Stimulated activated CD4-positive, alpha-beta T cell treated with anti-CD3 and anti-CD28 coated beads, Interleukin-12 subunit alpha, Interleukin-12 subunit beta, amount 100 ng/mL, for 24 hours (primary cell): ENCODE results near the gene MEX3D.
"Not testable (repeated sequence)": the region's sequence is repeated elsewhere in the genome, so short reads cannot be mapped to it uniquely, and the experiment has no call there.

ENCODE experiments used
- DNase-seq, 2 experiments: peaks; one replicate each; pipeline ENCODE4 v3.0.0-alpha.2; 2020; ENCODE audit warnings: low read depth in 2 of 2

MEX3D gene

DNA sequence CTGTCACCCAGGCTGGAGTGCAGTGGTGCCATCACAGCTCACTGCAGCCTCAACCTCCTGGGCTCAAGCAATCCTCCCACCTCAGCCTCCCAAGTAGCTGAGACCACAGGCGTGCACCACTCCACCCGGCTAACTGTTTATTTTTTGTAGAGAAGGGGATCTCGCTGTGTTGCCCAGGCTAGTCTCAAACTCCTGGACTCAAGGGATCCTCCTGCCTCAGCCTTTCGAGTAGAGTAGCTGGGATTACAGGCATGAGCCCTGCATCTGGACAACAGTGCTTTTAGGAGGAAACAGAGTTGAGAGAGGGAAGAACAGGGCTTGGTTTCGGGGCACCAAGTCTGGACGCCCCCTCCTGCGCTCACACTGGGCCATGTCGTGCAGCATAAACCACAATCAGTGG is 48.3 kb downstream of the MEX3D start:
- DNase-seq = not testable (repeated sequence)

DNA sequence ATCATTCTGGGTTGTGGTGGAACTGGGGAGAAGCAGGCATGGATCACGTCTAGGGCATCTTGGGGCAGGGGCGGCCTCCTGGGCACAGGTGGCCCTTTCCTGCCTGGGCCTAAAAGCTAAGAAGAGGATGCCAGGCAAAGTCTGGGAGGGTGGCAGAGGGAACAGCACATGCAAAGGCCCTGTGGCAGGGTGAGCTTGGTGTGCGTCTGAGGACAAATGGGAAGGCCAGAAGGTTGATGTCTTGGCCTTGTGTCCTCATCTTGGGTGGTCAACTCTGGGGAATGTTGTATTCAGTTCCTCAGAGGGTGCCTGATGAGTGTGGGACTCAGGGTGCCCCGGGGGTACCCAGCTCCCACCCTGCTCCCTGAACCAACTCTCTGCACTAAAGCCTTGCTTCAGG is 49.7 kb downstream of the MEX3D start:
- DNase-seq = no peak

DNA sequence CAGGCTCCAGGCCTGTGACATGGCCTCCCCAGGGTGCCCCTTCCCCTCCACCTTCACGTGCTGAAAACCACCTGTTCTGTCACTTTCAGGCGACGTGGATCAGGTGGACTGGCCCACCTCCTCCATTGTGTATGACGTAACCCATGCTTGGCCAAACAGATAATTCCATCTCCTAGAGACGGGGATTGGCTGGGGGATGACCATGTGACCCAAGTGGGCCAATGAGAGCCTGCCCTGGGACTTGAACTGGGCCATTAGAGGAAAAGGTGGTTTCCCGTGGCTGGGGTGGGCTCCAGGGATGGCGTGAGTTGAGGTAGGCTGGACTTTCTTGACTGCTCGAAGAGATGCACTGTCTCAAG is 51.8 kb downstream of the MEX3D start:
- DNase-seq = no peak

DNA sequence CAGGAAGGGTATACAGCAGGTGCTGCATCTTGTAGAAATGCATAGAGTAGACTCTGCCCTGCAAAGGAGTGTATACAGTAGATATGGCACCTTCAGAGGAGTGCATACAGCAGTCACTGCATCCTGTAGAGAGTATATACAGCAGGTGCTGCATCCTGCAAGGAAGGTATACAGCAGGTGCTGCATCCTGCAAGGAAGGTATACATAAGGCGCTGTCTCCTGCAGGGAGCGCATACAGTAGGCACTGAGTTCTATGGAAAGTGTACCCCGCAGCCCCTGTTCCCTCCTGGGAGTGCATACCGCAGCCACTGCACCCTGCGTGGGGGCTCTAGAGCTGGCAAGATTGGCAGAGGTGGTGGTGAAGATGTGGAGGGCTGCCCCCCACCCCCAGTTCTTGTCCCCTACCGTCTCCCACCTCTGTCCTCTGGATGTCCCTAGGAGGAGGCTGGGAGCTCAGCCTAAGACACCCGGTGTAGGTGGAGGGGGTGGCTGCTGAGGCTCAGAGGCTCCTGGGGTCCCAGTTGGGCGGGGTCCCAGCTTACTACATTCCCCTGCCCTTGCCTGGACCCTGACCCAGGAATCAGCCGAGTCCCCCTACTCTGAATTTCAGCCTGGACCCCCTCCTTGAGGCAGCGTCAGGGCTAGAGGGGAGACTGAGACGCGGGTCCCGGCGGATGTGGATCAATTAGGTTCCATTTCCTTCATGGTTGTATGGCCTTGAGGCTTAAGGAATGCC is 53.0 kb downstream of the MEX3D start:
- no peak for DNase-seq

DNA sequence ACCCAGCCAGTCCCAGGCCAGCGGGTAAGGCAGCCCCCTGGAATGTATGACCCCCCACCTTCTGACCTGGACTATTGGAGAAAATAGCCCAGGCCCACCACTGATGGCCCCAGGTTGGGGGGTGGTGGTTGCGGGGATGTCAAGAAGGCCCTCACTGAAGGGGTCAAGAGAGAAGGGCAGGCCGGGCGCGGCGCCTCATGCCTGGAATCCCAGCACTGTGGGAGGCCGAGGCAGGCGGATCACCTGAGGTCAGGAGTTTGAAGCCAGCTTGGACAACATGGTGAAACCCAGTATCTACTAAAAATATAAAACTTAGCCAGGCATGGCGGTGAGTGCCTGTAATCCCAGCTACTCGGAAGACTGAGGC is 53.8 kb downstream of the MEX3D start:
- no peak for DNase-seq

DNA sequence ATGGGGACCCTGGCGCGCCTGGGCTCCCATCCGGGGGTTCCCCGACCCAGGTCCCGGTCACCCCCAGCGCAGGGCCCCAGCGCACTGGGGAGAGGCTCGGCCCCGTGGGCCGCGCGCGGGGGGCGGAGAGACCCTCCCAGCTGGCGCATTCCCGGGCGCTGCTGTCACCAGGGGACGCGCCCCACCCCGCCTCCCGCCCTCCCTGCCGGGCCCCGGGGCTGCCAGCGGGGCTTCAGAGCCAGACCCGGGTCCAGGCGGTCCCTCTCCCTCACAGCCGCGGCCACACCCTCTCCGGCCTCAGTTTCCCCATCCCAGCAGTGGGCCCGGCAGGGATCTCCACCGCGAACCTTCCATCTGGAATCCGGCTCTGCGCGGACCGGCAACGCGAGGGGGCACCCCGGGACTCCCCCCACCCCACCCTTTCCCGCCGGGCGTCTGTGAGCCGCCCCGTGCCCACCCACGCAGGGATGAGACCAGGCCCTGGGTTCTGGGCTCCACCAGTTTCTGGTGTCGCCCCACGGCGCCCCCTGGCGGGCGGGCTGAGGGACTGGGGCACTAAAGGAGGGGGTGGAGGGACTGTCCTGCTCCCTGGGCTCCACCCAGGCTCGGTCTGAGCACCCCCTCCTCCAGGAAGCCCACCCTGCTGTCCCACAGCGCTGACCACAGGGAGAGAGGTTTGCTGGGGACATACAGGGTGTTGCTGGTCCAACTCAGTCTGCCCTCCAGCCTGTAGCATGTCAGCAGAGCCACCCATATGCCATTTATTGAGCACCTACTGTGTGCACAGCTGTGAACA is 54.4 kb downstream of the MEX3D start:
- peak; percentile 28 to 56 for DNase-seq

DNA sequence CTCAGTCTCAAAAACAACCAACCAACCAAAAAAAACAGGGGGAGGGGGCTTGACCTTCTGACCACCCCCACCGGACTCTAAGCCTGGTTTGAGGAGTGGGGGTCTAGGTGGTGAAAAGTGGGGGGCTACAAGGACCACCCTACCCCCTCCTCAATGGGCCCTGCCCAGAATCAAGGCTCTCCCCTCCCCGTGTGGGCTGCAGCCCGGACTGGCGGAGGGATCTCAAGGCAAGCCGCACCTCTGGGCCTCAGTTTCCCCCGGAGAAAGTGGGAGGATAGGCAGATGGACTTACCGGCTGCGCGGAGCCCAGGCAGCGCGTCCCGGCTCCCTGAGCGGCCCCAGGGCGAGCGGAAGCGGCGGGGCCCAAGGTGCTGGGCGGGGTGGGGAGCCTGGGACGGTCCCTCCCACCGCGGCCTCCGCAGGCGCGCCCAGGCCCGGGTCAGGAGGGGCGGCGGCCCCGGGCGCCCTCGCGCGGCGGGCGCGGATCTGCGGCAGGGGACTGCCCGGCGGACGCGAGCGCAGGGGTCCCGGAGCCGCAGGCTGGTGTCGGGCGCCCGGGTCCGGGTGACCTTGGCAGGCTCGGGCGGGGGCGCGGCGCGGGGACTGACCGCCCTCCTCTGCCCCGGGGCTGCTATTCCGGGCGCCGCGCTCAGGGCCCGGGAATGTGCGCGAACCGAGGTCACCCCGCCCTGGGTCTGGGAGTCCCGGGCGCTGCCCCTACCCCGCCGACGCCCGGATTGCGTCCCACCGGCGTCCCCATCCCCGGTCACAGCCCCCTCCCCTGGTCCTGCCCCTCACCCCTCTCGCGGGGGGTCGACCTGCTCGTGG is 55.2 kb downstream of the MEX3D start, which contains the start of gene ADAMTSL5:
Gene ADAMTSL5 (minus strand): TSS at position 349 of the 828 bp plus-strand sequence. CDS start 2,076 bp downstream, outside the sequence.
- DNase-seq = peak; percentile 46 to 69

DNA sequence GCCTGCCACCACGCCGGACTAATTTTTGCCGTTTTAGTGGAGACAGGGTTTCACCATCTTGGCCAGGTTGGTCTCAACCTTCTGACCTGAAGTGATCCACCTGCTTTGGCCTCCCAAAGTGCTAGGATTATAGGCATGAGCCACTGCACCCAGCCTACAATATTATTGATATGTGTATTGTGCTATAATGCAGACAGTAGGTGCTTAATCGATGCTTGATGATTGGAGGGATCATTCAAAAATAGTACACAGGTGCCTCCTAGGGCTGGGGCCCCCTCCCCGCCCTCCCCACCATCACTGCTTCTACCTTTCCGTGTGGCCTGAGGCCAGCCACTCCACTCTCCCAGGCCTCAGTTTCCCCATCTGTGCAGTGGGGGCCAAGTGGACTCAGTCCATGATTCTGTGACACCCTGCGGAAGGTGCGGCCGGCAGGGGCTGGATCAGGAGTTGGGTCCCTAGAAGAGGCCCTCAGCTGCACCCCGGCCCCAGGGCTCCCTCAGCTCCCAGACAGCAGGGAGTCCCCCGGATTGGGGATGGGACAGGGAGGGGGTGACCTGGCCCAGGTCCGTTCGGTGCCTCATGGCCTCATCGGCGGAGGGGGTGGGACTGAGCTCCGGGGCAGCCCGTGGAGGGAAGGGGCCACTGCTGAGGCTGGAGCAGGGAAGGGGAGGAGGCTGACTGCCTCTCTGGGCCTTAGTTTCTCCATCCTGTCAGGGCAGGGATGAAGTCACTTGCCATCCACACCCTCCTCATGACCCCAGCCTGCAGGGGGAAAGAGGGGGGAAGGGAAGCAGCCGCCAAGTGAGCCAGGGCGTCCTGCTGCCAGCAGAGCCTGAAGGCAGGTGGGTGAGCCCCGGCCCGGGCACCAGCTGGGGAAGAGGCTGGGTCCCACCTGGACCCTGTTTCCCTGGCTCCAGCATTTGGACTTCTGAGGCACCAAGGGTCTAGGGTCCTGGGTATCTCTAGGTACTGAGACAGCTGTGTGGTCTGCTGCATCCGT is 56.5 kb downstream of the MEX3D start:
- DNase-seq = no peak

DNA sequence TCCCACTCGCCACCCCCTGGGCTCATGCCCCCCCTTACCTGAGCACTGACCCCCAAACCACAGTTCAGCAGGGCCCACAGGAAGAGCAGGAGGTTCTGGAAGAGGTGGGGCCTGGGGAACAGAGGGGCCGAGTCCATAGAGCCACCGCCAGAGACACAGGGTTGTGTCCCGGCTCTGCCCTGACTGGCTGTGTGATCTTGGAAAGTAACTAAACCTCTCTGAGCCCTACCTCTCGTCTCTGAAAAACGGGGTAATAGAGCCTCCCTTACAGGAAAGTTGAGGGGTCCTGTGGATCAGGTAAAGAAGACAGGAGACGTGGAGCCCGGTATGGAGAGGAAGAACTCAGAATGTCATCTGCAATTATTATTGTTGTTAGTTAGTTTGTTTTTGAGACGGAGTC is 57.3 kb downstream of the MEX3D start:
- DNase-seq = no peak

DNA sequence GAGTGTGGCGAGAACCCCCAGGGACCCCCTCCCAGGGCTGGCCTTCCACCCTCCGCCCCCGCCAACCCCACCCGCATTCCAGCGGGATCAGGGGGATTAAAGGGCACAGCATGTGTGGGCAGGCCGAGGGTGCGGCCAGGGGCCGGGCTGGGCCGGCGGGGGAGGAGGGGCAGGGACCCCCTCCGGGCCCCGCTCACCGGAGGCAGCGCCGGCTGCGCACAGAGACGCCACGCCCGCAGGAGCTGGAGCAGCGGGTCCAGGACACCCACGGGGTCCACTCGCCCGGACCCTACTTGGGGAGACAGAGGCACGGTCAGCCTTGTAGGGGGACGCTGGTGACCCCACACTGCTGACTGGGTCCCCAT is 57.7 kb downstream of the MEX3D start:
- DNase-seq = no peak

DNA sequence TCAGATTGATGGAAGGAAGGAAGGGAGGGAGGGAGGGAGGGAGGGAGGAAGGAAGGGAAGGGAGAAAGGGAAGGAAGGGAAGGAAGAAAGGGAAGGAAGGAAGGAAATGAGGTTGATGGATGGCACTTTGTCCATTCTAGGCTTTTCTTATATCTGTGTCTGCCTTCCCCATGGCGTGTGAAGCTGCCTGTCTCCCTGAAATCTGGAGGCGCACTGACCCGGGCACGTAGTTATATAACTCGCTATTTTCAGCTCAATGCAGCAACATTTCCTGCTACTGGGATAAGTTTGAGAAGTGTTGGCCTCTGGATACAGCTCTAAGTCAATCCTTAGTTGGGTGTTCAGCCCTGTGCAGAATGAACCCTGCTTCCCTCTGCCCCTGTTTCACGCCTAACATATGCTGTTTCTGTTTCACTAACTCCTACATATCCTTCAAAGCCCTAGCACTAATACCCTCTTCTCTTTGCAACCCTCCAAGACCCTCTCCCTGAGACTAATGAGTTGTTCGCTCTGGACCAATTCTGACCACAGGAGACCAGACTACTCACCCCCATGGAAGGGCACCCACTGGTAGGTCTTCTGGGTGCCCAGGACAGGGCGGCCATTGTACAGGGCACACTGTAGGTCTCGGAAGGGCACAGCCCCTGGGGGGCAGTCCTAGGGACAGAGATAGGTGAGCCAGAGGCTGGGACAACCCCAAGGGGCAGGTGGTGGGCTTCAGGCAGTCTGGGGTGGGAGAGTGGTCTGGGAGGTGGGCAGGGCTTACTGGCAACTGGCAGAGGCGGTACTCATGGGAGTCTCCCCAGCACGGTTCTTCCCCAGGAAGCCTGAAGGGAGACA is 58.3 kb downstream of the MEX3D start:
- no peak for DNase-seq

DNA sequence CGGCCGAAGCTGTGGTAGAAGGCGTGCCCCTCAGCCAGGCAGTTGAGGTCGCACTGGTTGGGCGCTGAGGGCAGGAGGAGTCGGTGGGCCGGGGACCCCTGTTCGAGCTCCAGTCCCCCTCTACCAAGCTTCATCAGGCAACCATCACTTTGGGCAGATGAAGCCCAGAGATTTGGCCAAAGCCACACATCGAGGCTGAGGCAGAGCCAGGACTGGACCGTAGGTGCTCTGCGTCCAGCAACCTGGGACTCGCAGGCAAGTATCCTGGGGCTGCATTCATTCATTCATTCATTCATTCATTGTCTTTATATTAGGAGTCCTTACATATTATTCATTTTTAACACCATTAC is 59.6 kb downstream of the MEX3D start:
- DNase-seq = no peak

DNA sequence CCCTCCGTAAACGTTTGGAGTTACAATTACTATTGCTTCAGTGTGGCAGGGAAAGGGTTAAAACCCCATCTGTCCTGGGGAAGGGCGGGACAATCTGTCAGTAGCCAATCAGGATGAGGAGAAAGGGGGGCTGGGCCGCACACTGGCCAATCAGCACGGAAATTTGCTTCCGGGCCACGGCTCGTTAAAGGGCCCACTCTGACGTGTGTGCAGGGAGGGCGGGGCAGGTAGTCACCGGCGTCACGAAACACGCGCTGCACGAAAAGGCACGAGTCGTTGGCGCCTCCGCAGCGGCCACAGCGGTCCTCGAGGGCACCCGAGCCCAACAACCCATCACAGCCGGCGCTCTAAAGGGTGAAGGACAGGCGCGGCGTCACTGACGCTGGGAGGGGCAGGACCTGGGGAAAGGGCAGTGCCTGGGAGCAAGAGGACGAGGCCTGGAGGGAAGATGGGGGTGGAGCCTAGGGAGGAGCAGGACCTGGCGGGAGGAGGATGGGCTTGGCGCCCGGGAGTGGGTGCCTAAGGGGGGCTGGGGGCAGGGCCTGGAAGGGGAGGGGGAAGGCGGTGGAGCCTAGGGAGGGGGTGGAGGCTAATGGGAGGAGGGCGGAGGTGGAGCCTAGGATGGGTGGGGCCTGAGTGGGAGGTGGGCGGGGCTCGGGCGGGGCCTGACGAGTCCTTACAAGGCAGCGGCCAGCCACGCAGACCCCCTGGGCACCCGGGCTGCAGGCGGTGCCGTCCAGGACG is 60.2 kb downstream of the MEX3D start:
- DNase-seq = peak; percentile 84 to 85

DNA sequence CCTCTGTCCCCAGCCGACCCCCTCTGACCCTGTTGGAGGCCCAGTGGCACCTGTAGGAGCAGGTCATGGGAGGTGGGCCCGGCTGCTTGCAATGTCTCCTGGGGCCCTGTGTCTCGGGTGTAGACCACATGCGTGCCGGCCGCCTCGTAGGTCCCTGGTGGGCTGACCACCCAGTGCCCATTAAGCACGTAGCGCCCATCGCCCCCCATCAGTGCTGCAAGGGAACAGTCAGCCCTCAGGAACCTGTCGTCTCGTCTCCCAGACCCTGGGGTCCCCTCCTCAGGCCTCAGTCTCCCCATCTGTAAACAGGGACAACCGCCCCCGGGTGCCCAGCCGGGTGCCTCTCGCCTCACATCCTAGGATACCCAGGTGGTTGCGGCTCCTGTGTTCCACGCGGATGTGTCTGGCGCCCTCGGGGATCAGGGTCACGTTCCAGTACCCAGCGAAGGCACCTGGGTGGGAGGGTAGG is 60.9 kb downstream of the MEX3D start:
- no peak for DNase-seq

DNA sequence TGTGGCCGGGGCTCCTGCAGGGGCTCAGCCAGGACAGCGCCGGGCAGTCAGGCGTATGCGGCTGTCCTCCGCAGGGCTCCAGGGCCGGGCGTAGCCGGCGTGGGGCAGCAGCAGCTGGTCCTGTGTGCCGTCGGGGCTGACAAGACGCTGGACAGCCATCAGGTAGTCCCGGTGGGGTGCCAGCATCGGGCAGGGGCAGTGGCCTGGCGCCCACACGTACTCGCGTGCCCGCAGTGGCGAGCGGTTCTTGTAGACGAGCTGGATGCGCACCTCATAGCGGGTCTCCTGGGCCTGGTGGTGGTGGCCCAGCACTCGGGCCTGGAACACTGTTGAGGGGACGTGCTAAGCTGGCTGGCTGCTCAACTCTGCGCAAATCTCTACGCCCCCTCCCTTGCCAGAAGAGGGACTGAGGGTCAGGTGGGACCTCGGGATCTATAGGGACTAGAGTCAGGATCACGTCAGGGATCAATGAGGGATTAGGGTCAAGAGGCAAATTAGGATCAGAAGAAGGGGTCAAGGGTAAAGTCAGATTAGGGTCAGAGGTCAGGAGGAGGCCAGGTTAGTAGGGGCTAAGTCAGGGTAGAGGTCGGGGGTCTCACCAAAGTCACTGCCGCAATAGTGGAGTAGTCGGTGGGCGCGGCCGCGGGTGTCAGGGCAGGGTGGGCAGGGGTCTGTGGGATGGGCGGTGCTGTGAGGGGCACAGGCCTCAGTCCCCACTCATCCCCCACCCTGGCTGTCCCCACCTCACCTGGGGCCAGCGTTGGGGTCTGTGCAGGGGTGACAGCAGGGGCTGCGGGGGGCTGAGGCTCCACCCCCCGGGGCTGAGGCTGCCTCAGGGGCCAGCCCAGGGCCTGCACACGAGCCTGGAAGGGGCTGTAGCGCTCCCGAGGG is 61.9 kb downstream of the MEX3D start:
- DNase-seq = no peak

DNA sequence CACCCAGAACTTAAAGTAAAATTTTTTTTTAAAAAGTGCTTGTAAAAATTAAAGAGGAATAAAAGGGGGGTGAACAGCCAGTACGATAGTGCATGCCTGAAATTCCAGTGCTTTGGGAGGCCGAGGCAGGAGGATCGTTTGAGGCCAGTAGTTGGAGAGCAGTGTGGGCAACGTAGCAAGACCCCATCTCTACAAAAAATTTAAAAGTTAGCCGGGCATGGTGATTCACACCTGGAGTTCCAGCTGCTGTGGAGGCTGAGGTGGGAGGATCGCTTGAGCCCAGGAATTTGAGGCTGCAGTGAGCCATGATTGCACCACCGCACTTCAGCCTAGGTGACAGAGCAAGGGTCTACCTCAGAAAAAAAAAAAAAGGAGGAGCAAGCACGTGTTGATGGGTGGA is 63.1 kb downstream of the MEX3D start:
- DNase-seq = no peak
